MM.1S (cell line): ENCODE data around the gene IST1.

Experiments used
- EZH2 ChIP-seq: fragments of 300-600 bp; sonication (generic); optimal IDR thresholded peaks from 2 replicates; pipeline ENCODE3; 2017; ENCODE audit warnings: low read depth, mild to moderate bottlenecking, antibody characterized with exemption, low read length, mixed read lengths
- TF ChIP-seq, protein P1 (sequence below): fragments of 300-600 bp; sonication (generic); IDR thresholded peaks from 2 replicates; pipeline ENCODE4 v1.5.1; 2016; ENCODE audit warnings: antibody characterized with exemption, low read length, mixed read lengths

GRCh38 chr16:71927787-71928186 is 32.5 kb downstream of the IST1 start:
- TF ChIP-seq, protein P1, sequence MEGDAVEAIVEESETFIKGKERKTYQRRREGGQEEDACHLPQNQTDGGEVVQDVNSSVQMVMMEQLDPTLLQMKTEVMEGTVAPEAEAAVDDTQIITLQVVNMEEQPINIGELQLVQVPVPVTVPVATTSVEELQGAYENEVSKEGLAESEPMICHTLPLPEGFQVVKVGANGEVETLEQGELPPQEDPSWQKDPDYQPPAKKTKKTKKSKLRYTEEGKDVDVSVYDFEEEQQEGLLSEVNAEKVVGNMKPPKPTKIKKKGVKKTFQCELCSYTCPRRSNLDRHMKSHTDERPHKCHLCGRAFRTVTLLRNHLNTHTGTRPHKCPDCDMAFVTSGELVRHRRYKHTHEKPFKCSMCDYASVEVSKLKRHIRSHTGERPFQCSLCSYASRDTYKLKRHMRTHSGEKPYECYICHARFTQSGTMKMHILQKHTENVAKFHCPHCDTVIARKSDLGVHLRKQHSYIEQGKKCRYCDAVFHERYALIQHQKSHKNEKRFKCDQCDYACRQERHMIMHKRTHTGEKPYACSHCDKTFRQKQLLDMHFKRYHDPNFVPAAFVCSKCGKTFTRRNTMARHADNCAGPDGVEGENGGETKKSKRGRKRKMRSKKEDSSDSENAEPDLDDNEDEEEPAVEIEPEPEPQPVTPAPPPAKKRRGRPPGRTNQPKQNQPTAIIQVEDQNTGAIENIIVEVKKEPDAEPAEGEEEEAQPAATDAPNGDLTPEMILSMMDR = no peak
- TF ChIP-seq EZH2 = no peak
